Central memory CD4-positive, alpha-beta T cell (primary cell): Measurements from ENCODE around the gene TMEM35B.
A peak's percentile ranks its signal among the peaks of the same experiment; 100 is the strongest.
"Not testable (repeated sequence)": the region's sequence is repeated elsewhere in the genome, so short reads cannot be mapped to it uniquely, and the experiment has no call there.

ENCODE experiments used
- DNase-seq: peaks from one replicate; pipeline ENCODE4 v3.0.0; 2022

The TMEM35B gene

DNA sequence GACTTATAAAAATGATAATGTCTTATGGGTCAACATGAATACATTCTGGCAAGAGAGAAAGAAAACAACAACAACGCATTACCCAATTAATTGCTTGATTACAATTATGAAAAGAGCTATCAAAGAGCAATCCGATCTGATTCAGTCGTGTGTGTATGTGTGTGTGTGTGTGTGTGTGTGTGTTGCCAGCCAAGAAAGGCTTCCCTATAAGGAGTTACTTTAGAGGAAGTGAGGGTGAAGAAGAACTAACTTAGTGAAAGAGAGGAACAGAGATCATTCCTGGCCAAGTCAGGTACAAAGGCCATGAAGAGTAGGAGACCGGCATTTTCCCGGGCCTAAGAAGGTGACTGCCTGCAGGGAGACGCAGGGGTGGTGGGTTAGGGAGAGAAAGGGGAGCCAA lies 9.4 kb downstream of the TMEM35B start:
- no peak for DNase-seq

GRCh38 chr1:34975338-34975737 lies 9.8 kb downstream of the TMEM35B start:
- DNase-seq, result no peak

- DNase-seq, result no peak
These were observed 10.5 kb downstream of the TMEM35B start for GRCh38 chr1:34974626-34975025.

GRCh38 chr1:34973326-34973725 lies 11.8 kb downstream of the TMEM35B start:
- no peak for DNase-seq

GRCh38 chr1:34970829-34971228 lies 14.3 kb downstream of the TMEM35B start:
- no peak for DNase-seq

DNA sequence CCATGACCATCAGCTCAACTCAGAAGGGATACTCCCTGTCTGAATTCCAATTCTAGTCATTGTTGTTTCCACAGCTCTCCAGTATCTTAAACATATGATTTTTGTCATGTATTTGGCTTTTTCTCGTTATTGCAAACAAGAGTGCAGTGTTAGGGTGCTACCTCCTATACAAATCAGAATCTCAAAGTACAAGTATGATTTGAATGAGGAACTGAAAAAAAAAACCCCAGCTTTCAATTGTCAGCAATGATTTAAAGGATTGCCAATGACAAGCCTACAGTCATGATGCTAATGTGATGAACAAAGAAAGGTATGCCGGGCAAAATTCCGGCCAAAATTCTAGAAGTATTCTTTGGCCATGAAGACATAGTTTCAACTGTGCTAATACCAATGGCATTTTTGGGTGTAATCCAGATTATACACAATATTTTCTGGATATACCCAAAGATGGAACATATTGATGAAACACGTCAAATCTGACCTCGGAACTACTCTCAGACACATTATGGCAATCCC lies 14.9 kb downstream of the TMEM35B start:
- no peak for DNase-seq

DNA sequence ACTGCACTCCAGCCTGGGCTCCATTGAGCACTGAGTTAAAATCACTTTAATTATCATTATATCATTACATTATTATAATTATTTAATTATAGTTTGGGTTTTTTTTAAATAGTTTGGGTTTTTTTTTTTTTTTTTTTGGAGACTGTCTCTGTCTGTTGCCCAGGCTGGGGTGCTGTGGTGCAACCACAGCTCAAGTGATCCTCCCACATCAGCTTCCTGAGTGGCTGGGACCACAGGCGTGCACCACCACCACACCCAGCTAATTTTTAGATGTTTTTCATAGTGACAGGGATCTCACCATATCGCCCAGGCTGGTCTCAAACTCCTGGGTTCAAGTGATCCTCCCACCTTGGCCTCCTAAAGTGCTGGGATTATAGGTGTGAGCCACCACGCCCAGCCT lies 16.9 kb downstream of the TMEM35B start:
- peak; percentile 45 for DNase-seq

DNA sequence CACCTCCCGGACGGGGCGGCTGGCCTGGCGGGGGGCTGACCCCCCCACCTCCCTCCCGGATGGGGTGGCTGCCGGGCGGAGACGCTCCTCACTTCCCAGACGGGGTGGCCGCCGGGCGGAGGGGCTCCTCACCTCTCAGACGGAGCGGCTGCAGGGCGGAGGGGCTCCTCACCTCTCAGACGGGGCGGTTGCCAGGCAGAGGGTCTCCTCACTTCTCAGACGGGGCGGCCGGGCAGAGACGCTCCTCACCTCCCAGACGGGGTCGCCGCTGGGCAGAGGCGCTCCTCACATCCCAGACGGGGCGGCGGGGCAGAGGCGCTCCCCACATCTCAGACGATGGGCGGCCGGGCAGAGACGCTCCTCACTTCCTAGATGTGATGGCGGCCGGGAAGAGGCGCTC lies 17.5 kb downstream of the TMEM35B start:
- not testable (repeated sequence) for DNase-seq

DNA sequence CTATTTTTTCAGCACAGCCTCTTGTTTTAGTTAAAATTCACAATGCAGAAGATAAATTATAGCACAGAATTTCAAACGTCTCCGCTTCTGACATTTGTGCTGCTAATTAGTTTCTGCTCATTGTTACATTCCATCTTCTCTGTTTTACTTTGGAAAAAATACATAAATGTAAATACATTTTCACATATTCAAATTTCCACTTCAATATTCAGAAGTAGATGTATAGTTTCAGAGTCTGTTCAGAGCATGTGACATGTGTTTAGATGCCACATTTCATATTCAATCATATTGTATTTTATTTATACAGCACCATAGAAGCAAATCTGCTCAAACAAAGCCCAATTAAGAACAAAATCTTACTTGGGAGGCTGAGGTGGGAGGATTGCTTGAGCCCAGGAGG lies 19.6 kb downstream of the TMEM35B start:
- no peak for DNase-seq

DNA sequence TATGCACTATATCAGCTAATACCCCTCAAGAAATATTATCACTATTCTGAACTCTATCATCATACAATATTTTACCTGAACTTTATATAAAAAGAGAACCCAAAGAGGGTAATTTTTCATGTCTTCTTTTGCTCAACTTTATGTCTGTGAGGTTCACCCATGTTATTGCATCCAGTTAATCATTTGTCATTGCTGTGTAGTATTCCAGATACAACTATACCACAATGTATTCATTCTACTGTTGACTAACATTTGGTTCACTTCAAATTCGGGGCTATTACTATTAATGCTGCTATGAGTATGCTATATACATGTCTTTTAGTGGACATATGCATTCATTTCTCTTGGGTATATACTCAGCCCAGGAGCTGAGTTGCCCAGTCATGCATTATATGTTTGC lies 34.7 kb downstream of the TMEM35B start:
- DNase-seq, result no peak

- not testable (repeated sequence) for DNase-seq
These were observed 36.4 kb downstream of the TMEM35B start for GRCh38 chr1:34948739-34949138.

GRCh38 chr1:34947641-34948314 lies 37.4 kb downstream of the TMEM35B start:
- DNase-seq, result not testable (repeated sequence)

DNA sequence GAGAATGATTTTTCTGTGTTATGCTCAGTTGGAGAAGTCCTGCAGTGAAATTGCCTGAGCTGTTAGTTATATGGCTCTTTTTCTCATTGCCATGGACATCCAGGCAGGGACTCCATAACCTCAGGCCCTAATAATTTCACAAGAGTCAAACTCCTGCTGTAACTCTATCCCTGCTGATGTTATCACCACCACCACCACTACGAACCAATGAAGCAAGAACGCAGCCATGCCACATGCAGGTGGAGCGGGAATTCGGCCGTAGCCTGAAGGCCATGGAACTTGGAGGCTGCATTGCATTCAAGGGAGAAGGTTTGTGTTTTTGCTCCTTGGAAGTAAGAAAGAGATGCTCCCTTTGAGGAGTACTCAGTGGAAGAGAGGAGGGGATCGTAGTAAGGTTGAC lies 38.9 kb downstream of the TMEM35B start:
- DNase-seq, result no peak

GRCh38 chr1:34941798-34942197 lies 43.3 kb downstream of the TMEM35B start:
- not testable (repeated sequence) for DNase-seq
